NT2/D1 (cell line): ENCODE data around the gene OLFML2A.

Experiments used
- YY1 ChIP-seq: IDR thresholded peaks from 2 replicates; pipeline ENCODE4 v1.6.1; 2011; ENCODE audit not compliant: insufficient read length, insufficient read depth
- ZNF274 ChIP-seq: IDR thresholded peaks from 2 replicates; pipeline ENCODE4 v1.6.1; 2011; ENCODE audit warnings: mild to moderate bottlenecking, low read depth, low read length

DNA sequence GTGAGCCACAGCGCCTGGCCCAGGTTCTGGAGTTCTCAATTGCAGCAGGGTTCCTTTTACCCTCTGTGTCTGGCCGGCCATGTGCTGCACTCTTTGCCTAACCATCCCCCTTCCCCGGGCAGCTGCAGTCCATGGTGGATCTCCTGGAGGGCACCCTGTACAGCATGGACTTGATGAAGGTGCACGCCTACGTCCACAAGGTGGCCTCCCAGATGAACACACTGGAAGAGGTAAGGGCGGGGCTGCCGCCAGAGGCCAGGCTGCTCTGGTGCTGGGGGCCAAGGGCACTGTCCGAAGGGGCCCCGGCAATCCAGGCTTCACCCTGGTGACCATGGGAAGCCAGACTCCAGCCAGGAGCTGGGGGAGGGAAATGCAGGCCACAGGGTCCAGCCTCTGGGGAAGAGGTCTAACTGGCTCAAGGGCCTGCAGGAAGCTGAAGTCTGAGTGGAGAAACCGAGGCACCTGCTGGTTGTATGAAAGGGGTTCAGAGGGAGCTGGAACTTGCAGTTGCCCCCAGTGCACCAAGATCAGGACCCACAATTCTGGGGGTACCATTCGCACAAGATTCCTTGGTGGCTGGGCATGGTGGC, 18.1 kb downstream of the OLFML2A start:
- no peak for TF ChIP-seq ZNF274
- no peak for TF ChIP-seq YY1
